HepG2 (cell line): Measurements from ENCODE around the gene CD248. TPM values are rescaled to one million over a fixed set of nuclear protein-coding genes. Genes with fewer than 3 reads are reported as not detected.

Experiments
- BRCA1 ChIP-seq: sonication (generic); formaldehyde crosslinking; IDR thresholded peaks from 2 replicates; pipeline ENCODE4 v1.4.0; 2020; ENCODE audit warnings: missing genetic modification reagents
- GFI1 ChIP-seq: sonication (generic); formaldehyde crosslinking; IDR thresholded peaks from 2 replicates; pipeline ENCODE4 v1.5.0; 2020; ENCODE audit warnings: missing genetic modification reagents, mild to moderate bottlenecking, borderline replicate concordance
- JDP2 ChIP-seq: sonication (generic); formaldehyde crosslinking; IDR thresholded peaks from 2 replicates; pipeline ENCODE4 v1.8.1; 2022; ENCODE audit warnings: missing genetic modification reagents, borderline replicate concordance
- KLF6 ChIP-seq: IDR thresholded peaks from 2 replicates; pipeline ENCODE4 v1.8.0; 2016; ENCODE audit warnings: missing biosample characterization, missing genetic modification reagents
- MTA1 ChIP-seq: sonication (generic); formaldehyde crosslinking; IDR thresholded peaks from 2 replicates; pipeline ENCODE4 v1.4.0; 2020; ENCODE audit warnings: missing genetic modification reagents, mild to moderate bottlenecking, borderline replicate concordance
- MTF2 ChIP-seq: sonication (generic); formaldehyde crosslinking; IDR thresholded peaks from 2 replicates; pipeline ENCODE4 v1.5.0; 2020; ENCODE audit warnings: missing genetic modification reagents, borderline replicate concordance
- PTBP1 ChIP-seq: fragments of 200-400 bp; formaldehyde crosslinking; IDR thresholded peaks from 2 replicates; pipeline ENCODE4 v1.6.1; 2018; ENCODE audit warnings: low read length, low read depth; ENCODE audit not compliant: poor library complexity, severe bottlenecking
- SNAI1 ChIP-seq: sonication (generic); formaldehyde crosslinking; IDR thresholded peaks from 2 replicates; pipeline ENCODE4 v1.5.0; 2020; ENCODE audit warnings: mild to moderate bottlenecking, missing genetic modification reagents, borderline replicate concordance
- ZBTB20 ChIP-seq: sonication (generic); formaldehyde crosslinking; IDR thresholded peaks from 2 replicates; pipeline ENCODE4 v1.8.1; 2023; ENCODE audit warnings: missing genetic modification reagents, low read depth, mild to moderate bottlenecking, borderline replicate concordance
- ZNF136 ChIP-seq: sonication (generic); formaldehyde crosslinking; IDR thresholded peaks from 2 replicates; pipeline ENCODE4 v1.8.1; 2022; ENCODE audit warnings: low read depth, mild to moderate bottlenecking, moderate library complexity, missing genetic modification reagents
- ZNF160 ChIP-seq: sonication (generic); formaldehyde crosslinking; IDR thresholded peaks from 2 replicates; pipeline ENCODE4 v1.8.0; 2022; ENCODE audit warnings: mild to moderate bottlenecking, inconsistent platforms, missing genetic modification reagents
- ZNF232 ChIP-seq: sonication (generic); formaldehyde crosslinking; IDR thresholded peaks from 2 replicates; pipeline ENCODE4 v1.4.0; 2020; ENCODE audit warnings: missing genetic modification reagents, borderline replicate concordance
- ZNF619 ChIP-seq: sonication (generic); formaldehyde crosslinking; IDR thresholded peaks from 2 replicates; pipeline ENCODE4 v1.4.0; 2020; ENCODE audit warnings: mild to moderate bottlenecking, missing genetic modification reagents
- ZNF670 ChIP-seq: sonication (generic); formaldehyde crosslinking; IDR thresholded peaks from 2 replicates; pipeline ENCODE4 v1.8.0; 2022; ENCODE audit warnings: mild to moderate bottlenecking, missing genetic modification reagents, borderline replicate concordance
- polyA plus RNA-seq, 8 experiments: library from polyadenylated mRNA; depleted of rRNA in 3 of 8; stranded (reverse) in 7 of 8; unstranded in 1 of 8; fragments of >200 nt; fragmentation: Illumina TruSeq in 4 of 8; extraction: Trizol in 4 of 8; gene quantifications; 2 replicates each; pipeline versions ENCODE4 v1.2.1 to v1.2.3, GENCODE V29; 2011 to 2016; ENCODE audit warnings: low read depth in 4 of 8, missing spikeins in 1 of 8, mixed read lengths in 1 of 8; ENCODE audit not compliant: insufficient read depth in 1 of 8
- total RNA-seq, 5 experiments: library from RNA; depleted of rRNA; stranded (reverse); fragments of >200 nt; fragmentation: Illumina TruSeq; extraction: Trizol; gene quantifications; 2 replicates each; pipeline ENCODE4 v1.2.3, GENCODE V29; 2016; ENCODE audit warnings: low read depth in 1 of 5
- TF ChIP-seq, protein P1 (sequence below): sonication (generic); formaldehyde crosslinking; conservative IDR thresholded peaks from 2 replicates; pipeline ENCODE4 v1.5.0; 2020; ENCODE audit warnings: missing genetic modification reagents
- TF ChIP-seq, protein P2 (sequence below): sonication (generic); formaldehyde crosslinking; IDR thresholded peaks from 2 replicates; pipeline ENCODE4 v1.5.0; 2020; ENCODE audit warnings: missing genetic modification reagents
- TF ChIP-seq, protein P3 (sequence below): sonication (generic); formaldehyde crosslinking; conservative IDR thresholded peaks from 2 replicates; pipeline ENCODE4 v1.4.0; 2020; ENCODE audit warnings: mild to moderate bottlenecking, missing genetic modification reagents, moderate library complexity
- TF ChIP-seq, protein P4 (sequence below): sonication (generic); formaldehyde crosslinking; IDR thresholded peaks from 2 replicates; pipeline ENCODE4 v1.8.1; 2022; ENCODE audit warnings: low read depth, mild to moderate bottlenecking, missing genetic modification reagents

The CD248 gene
- total and polyA plus RNA-seq, 2 of the 13 experiments (the other 11 are each of a cell fraction or from before 2014, with no cell fraction given), result 0.25 to 0.35 TPM

DNA sequence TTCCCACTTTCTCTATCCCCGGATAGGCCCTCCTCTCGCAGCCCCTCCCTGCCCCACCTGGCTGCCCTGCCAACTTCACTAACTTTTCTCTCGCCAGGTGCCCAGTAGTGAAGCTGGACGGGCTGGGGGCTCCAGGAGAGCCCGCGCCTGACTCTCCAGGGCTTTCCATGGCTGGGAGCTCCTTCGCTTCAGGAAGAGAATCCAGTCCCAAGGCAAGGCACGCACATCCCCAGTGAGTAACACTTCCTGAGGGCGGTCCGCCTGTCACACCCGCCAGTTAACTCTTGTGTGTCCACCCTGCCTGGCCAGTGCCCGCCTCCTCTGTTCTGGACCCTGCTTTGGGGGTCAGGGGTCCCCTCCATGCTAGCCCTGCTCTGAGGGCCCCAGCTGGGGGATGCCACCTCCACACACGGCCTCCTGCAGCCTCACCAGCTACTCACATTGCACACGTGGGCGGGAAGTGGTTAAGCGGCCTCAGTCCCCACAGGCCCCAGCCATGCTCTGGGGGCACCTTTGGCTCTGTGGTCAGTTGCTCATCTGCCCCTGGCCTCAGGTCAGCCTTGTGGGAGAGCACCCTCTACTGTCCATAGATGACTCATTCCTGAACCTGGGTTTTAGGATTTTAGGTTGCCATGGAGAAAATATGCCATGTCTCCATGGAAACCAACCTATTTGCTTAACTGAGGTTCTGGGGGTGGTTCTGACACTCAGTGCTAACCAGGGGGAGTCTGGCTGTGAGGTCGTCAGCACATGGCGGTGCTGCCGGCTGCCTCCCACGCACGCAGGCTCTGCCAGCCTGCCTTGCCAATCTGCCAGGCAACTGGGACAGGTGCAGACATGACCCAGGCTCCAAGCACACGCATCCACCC is 19.6 kb upstream of the CD248 start, which contains the start of gene RIN1 (continued):
- peak; percentile 81; the same call in 1 of the 2 replicates for TF ChIP-seq MTA1 (CRISPR knock-in tag)
- TF ChIP-seq, protein P1, sequence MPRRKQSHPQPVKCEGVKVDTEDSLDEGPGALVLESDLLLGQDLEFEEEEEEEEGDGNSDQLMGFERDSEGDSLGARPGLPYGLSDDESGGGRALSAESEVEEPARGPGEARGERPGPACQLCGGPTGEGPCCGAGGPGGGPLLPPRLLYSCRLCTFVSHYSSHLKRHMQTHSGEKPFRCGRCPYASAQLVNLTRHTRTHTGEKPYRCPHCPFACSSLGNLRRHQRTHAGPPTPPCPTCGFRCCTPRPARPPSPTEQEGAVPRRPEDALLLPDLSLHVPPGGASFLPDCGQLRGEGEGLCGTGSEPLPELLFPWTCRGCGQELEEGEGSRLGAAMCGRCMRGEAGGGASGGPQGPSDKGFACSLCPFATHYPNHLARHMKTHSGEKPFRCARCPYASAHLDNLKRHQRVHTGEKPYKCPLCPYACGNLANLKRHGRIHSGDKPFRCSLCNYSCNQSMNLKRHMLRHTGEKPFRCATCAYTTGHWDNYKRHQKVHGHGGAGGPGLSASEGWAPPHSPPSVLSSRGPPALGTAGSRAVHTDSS, result no peak
- TF ChIP-seq ZNF619 (CRISPR knock-in tag), result no peak
- TF ChIP-seq SNAI1 (CRISPR knock-in tag), result no peak
- TF ChIP-seq JDP2 (CRISPR knock-in tag), result no peak
- TF ChIP-seq, protein P2, sequence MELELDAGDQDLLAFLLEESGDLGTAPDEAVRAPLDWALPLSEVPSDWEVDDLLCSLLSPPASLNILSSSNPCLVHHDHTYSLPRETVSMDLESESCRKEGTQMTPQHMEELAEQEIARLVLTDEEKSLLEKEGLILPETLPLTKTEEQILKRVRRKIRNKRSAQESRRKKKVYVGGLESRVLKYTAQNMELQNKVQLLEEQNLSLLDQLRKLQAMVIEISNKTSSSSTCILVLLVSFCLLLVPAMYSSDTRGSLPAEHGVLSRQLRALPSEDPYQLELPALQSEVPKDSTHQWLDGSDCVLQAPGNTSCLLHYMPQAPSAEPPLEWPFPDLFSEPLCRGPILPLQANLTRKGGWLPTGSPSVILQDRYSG, result no peak
- TF ChIP-seq, protein P3, sequence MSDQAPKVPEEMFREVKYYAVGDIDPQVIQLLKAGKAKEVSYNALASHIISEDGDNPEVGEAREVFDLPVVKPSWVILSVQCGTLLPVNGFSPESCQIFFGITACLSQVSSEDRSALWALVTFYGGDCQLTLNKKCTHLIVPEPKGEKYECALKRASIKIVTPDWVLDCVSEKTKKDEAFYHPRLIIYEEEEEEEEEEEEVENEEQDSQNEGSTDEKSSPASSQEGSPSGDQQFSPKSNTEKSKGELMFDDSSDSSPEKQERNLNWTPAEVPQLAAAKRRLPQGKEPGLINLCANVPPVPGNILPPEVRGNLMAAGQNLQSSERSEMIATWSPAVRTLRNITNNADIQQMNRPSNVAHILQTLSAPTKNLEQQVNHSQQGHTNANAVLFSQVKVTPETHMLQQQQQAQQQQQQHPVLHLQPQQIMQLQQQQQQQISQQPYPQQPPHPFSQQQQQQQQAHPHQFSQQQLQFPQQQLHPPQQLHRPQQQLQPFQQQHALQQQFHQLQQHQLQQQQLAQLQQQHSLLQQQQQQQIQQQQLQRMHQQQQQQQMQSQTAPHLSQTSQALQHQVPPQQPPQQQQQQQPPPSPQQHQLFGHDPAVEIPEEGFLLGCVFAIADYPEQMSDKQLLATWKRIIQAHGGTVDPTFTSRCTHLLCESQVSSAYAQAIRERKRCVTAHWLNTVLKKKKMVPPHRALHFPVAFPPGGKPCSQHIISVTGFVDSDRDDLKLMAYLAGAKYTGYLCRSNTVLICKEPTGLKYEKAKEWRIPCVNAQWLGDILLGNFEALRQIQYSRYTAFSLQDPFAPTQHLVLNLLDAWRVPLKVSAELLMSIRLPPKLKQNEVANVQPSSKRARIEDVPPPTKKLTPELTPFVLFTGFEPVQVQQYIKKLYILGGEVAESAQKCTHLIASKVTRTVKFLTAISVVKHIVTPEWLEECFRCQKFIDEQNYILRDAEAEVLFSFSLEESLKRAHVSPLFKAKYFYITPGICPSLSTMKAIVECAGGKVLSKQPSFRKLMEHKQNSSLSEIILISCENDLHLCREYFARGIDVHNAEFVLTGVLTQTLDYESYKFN (CRISPR knock-in tag), result peak; percentile 89
- no peak for TF ChIP-seq KLF6 (CRISPR knock-in tag)
- TF ChIP-seq, protein P4, sequence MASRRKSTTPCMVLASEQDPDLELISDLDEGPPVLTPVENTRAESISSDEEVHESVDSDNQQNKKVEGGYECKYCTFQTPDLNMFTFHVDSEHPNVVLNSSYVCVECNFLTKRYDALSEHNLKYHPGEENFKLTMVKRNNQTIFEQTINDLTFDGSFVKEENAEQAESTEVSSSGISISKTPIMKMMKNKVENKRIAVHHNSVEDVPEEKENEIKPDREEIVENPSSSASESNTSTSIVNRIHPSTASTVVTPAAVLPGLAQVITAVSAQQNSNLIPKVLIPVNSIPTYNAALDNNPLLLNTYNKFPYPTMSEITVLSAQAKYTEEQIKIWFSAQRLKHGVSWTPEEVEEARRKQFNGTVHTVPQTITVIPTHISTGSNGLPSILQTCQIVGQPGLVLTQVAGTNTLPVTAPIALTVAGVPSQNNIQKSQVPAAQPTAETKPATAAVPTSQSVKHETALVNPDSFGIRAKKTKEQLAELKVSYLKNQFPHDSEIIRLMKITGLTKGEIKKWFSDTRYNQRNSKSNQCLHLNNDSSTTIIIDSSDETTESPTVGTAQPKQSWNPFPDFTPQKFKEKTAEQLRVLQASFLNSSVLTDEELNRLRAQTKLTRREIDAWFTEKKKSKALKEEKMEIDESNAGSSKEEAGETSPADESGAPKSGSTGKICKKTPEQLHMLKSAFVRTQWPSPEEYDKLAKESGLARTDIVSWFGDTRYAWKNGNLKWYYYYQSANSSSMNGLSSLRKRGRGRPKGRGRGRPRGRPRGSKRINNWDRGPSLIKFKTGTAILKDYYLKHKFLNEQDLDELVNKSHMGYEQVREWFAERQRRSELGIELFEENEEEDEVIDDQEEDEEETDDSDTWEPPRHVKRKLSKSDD, result no peak
- peak; percentile 41; the same call in 1 of the 2 replicates for TF ChIP-seq ZNF232 (CRISPR knock-in tag)
- TF ChIP-seq ZBTB20, result 0 out of 2 replicates have a peak, but pooled peaks have one; percentile 79
- TF ChIP-seq PTBP1, result peak; percentile 62
- TF ChIP-seq ZNF160 (CRISPR knock-in tag), result no peak
- TF ChIP-seq BRCA1 (CRISPR knock-in tag), result peak; percentile 50; the same call in 1 of the 2 replicates
- no peak for TF ChIP-seq MTF2 (CRISPR knock-in tag)
- TF ChIP-seq ZNF670 (CRISPR knock-in tag), result peak; percentile 97
- TF ChIP-seq GFI1 (CRISPR knock-in tag), result peak; percentile 75
- no peak for TF ChIP-seq ZNF136 (CRISPR knock-in tag)
